Hematopoietic multipotent progenitor cell treated with erythropoietin and hydrocortisone succinate and interleukin-3 and kit ligand, for 15 days (in vitro differentiated cells): ENCODE data around the gene PDGFC.

Experiments
- DNase-seq: peaks from one replicate; pipeline ENCODE4 v3.0.0-alpha.2; 2015; ENCODE audit warnings: low spot score

The PDGFC gene

DNA sequence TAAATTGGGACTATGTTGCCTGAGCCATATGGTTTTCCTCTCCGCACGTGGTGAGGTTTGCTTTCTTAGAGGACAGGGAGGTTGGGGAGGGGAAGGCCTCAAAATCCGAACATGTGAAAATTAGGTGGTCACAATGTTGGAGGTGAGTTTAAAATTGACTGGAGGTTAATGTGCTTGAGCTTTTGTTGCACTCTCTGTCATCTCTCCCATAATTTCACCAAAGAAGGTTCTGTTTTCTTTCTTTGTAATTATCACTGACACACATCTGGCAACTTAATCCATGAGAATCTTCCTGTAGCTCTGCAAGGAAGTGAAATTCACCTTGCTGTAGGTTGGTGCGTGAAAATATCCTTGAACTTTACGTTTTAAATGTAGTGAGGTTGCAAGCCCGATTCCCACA, 225.5 kb downstream of the PDGFC start:
- no peak for DNase-seq

DNA sequence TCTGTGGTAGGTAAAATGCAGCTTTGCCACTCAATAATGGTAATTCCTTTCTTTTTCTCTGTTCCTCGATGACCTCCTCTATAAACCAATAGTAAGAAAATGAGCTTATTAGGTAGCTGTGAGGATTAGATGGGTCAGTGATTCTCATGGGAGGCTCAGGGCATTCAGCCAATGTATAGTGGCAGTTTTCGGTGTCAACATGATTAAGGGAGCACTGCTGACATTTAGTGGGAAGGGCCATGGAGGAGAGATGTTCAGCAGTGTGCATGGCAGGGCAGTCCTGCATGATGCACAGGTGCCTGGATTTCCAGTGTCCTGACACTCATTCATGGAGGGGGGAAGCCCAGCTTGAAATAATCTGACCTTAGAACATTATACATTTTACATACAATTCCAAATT, 232.8 kb downstream of the PDGFC start:
- no peak for DNase-seq

DNA sequence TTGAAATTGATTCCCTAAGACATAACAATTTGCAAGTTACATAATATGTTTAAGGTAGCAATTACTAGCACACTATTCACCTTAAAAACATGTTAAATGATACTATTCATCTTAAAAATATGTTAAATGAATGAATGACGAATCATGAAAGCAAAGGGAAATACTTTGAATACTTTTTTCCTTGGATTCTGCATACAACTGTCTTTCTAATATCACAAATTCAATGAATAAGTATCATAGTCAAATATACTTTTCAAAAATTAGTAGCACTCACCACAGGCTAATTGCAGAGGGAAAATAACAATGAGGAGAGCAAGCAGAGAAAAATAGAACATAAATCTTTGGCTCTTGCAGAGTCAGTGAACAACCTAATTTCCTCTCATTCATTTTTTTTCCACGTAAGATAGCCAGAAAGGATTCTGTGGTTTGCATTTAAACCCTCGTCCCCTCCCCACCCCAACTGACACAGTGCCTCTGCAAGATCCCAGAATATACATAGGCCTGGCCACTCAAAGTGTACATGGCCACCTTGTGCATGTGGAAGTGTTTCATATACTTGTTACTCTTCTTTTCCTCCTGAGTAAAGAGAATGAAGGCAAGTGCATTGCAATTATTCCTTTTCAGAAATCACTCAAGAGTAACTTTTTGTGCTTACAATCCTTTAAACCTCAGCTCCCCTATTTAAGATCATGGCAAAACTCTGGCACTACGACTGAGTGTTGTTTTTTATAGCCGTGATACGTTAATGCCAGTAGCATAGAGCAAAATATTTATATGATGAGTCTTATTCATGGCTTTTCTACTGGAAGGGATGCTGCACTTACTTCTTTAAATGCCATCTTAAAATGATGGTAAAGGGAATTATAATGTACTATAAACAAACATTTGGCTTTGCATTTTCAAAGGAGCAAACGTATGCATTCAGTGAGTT, 236.4 kb downstream of the PDGFC start:
- DNase-seq: no peak

DNA sequence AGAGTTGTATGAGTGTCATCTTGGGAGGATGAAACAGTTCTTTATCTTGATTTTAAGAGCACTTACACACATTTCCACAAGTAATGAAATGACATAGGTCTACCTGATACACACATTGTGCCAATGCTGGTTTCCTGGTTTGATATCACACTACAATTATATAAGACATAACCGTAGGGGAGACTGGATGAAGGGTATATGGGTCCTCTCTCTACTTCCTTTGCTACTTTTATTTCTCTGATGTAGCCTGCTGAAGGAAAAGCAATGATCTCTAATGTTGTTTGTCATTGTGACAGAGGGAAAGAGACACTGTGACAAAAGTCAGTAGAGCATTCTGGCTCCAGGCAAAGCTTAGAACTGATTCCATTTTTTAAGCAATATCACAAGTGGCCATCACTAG, 238.0 kb downstream of the PDGFC start:
- no peak for DNase-seq

DNA sequence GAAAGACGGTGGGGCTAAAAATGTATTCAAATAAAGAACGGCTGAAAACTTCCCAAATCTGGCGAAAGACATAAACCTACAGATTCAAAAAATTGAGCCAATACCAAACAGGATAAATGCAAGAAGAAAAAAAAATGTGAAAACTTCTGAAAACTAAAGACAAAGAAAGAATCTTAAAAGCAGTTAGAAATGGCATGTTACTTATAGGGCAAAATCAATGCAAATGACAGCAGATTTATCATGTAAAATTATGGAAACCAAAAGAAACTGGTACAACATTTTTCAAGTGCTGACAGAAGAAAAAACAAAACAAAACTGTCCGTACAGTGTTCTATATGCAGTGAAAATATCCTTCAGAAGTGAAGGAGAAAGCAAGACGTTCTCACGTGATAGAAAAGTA, 239.0 kb downstream of the PDGFC start:
- no peak for DNase-seq

DNA sequence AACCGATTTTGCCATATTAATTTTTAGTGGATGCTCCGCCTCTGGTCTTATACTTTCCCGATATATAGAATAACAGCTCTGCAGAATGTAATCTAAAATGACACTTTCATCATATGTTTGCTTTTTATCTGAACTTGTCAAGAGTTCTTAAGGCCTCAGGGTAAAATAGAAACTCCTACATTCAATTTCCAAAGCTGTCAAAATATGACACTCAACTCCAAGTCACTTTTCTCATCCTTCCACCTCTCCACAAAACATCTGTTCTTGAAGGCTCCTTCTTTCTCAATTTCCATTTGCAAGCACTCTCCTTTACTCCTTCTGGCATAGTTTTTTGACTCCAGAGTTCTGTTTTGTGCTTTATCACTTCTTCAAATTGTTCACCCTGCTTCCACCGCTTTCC, 242.2 kb downstream of the PDGFC start:
- no peak for DNase-seq

DNA sequence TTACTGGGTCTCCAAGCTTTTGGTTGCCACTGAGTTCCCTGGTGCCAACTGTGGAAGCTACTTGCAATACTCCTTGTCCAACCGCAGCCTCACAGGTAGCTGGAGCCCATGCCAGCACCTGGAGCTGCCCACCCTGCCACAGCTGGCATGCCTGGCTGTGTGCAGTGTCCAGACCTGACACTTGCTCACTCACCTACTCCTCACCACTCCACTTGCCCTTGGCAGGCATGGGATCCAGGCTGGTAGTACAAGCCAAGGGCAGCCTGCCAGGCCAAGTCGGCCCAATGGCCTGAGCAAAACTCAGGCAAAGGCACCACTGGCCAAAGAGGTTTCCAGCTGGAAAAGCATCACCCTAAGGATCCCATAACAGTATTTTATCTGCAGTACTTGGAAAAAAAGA, 246.3 kb downstream of the PDGFC start:
- no peak for DNase-seq

DNA sequence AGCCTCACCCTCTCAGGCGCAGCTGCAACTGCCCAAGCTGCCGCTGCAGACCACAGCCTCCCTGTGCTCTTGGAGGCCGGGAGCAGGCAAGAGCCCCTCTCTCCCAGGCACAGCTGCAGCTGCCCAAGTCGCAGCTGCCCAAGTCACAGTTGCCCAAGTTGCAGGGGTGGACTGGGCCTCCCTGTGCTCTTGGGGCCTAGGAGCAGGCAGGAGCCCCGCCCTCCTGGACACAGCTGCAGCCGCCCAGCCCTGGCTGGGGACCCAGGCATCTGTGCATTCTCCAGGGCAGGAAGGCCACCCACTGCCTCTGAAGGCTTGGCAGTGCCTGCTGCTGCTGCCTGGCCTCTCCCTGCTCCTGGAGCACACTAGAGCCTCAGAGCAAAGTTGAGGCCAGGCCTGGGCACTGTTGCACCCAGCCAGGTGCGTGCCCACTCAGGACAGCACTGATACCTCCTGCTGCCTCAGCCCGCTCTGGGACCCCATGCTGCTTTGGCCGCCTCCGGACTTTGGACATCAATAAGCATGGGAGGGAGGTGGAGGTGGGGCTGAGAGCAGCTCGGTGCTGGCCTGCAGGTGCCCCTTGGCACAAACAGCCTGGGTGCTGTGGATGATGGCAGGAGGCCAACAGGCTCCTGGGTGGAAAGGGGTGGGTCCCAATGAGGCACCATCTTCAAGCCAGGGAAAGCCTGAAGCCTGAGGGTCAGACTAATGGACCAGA, 247.5 kb downstream of the PDGFC start:
- DNase-seq: no peak

DNA sequence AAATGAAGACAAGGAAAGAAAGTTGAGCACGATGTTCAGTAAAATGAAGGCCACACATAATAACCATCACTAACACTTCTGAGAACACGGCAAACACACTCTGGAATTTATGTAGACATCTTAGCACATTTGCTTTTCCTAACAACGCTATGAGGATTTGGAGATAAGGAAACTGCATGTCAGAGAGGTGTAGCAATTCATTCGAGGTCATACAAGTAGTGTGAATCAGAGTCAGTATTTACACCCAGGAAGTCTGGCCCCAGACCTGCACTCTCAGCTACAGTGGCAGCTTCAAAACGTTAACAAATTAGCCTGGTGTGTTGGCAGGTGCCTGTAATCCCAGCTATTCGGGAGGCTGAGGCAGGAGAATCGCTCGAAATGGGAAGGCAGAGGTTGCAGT, 253.4 kb downstream of the PDGFC start:
- DNase-seq: no peak

DNA sequence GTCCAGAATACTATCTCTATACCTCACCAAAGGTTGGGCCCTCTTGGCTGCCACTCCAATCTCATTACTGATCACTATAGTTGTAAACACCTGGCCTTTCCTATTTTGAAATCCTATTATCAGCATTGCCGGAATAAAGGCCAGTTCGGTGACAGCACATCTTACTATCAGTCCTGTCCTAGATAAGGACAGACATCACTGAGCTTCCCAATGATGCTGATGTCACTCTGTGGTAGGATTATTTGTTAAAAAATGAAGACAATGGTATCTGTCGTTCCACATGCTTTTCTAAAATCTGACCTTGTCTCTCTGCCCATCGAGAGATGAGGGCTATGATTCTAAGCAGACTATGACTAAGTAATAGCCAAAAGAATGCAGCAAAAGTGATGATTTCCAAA, 260.4 kb downstream of the PDGFC start:
- DNase-seq: no peak
